Hematopoietic multipotent progenitor cell treated with erythropoietin and hydrocortisone succinate and interleukin-3 and kit ligand, for 6 days (in vitro differentiated cells): ENCODE results near the gene ZNF778.
"Not testable (repeated sequence)": the region's sequence is repeated elsewhere in the genome, so short reads cannot be mapped to it uniquely, and the experiment has no call there.

Source experiments
- DNase-seq: peaks from one replicate; pipeline ENCODE4 v3.0.0-alpha.2; 2015

The ZNF778 gene

GRCh38 chr16:89219365-89219764, 1.9 kb downstream of the ZNF778 start:
- DNase-seq, result peak; percentile 46

- DNase-seq, result no peak
Measured at GRCh38 chr16:89221604-89222003, 4.1 kb downstream of the ZNF778 start.

GRCh38 chr16:89222931-89223330, 5.4 kb downstream of the ZNF778 start:
- no peak for DNase-seq

GRCh38 chr16:89224665-89225064, 7.2 kb downstream of the ZNF778 start:
- no peak for DNase-seq

GRCh38 chr16:89230255-89230654, 12.8 kb downstream of the ZNF778 start:
- DNase-seq, result no peak

GRCh38 chr16:89232107-89232506, 14.6 kb downstream of the ZNF778 start:
- no peak for DNase-seq

GRCh38 chr16:89233678-89234490, 16.4 kb downstream of the ZNF778 start:
- DNase-seq, result no peak

GRCh38 chr16:89237733-89238132, 20.2 kb downstream of the ZNF778 start:
- no peak for DNase-seq

GRCh38 chr16:89241187-89242007, 23.9 kb downstream of the ZNF778 start:
- DNase-seq, result peak; percentile 83

- no peak for DNase-seq
Measured at GRCh38 chr16:89242795-89243200, 25.3 kb downstream of the ZNF778 start.

GRCh38 chr16:89243664-89244063, 26.2 kb downstream of the ZNF778 start:
- DNase-seq, result no peak

GRCh38 chr16:89244264-89244663, 26.8 kb downstream of the ZNF778 start:
- DNase-seq, result not testable (repeated sequence)

- DNase-seq, result no peak
Measured at GRCh38 chr16:89244754-89245153, 27.3 kb downstream of the ZNF778 start.

- no peak for DNase-seq
Measured at GRCh38 chr16:89246383-89246902, 28.9 kb downstream of the ZNF778 start.

- DNase-seq, result peak; percentile 93
Measured at GRCh38 chr16:89246903-89247733, 29.6 kb downstream of the ZNF778 start.

GRCh38 chr16:89247734-89248075, 30.2 kb downstream of the ZNF778 start:
- not testable (repeated sequence) for DNase-seq

- no peak for DNase-seq
Measured at GRCh38 chr16:89248196-89248982, 30.9 kb downstream of the ZNF778 start.

- peak; percentile 15 for DNase-seq
Measured at GRCh38 chr16:89253548-89254287, 36.2 kb downstream of the ZNF778 start.

GRCh38 chr16:89256651-89257254, 39.2 kb downstream of the ZNF778 start:
- peak; percentile 75 for DNase-seq

- DNase-seq, result peak; percentile 50
Measured at GRCh38 chr16:89257281-89257731, 39.8 kb downstream of the ZNF778 start.
